CD14-positive monocyte (primary cell): ENCODE measurements around the gene OR2D2. TPM values are rescaled to one million over a fixed set of nuclear protein-coding genes. Genes with fewer than 3 reads are reported as not detected.

Source experiments
- DNase-seq, 3 donors: peaks; one replicate each; pipeline ENCODE4 v3.0.0-alpha.2; 2011 to 2022
- H2AFZ ChIP-seq: 2 replicates; pipeline ENCODE4 v1.6.0; 2012; ENCODE audit warnings: mild to moderate bottlenecking, low read depth, low read length, inconsistent platforms; ENCODE audit not compliant: insufficient read depth, poor library complexity, severe bottlenecking
- H3K27ac ChIP-seq, 2 donors: 1 replicate in 1 of 2; 2 replicates in 1 of 2; pipeline ENCODE4 v1.5.1; 2012 to 2013; ENCODE audit warnings: low read length in 2 of 2, control low read depth in 1 of 2, inconsistent platforms in 1 of 2, low read depth in 1 of 2, mild to moderate bottlenecking in 1 of 2
- H3K27me3 ChIP-seq, 2 donors: one replicate each; pipeline versions ENCODE4 v1.6.0 to v1.6.1; 2011 to 2013; ENCODE audit warnings: low read length in 2 of 2; ENCODE audit not compliant: control insufficient read depth in 2 of 2, insufficient read depth in 2 of 2
- H3K36me3 ChIP-seq, 2 donors: replicated peaks in 1 of 2; 1 replicate in 1 of 2; 2 replicates in 1 of 2; pipeline versions ENCODE4 v1.5.1 to v1.6.1; 2012 to 2013; ENCODE audit warnings: low read length in 2 of 2, control low read depth in 1 of 2, inconsistent platforms in 1 of 2, mild to moderate bottlenecking in 1 of 2; ENCODE audit not compliant: insufficient read depth in 2 of 2, control insufficient read depth in 1 of 2
- H3K4me1 ChIP-seq, 2 donors: 1 replicate in 1 of 2; 2 replicates in 1 of 2; pipeline versions ENCODE4 v1.5.1 to v1.6.1; 2012 to 2013; ENCODE audit warnings: low read length in 2 of 2, control low read depth in 1 of 2, inconsistent platforms in 1 of 2, mild to moderate bottlenecking in 1 of 2, moderate library complexity in 1 of 2; ENCODE audit not compliant: insufficient read depth in 2 of 2, control insufficient read depth in 1 of 2
- H3K4me2 ChIP-seq: replicated peaks from 2 replicates; pipeline ENCODE3; 2012; ENCODE audit warnings: low read length, moderate library complexity, mild to moderate bottlenecking; ENCODE audit not compliant: poor library complexity, severe bottlenecking; ENCODE audit errors: extremely low read depth
- H3K4me3 ChIP-seq, 3 experiments: fragments of 200-600 bp in 1 of 3; sonication (generic) in 1 of 3; replicated peaks in 1 of 3; 1 replicate in 2 of 3; 2 replicates in 1 of 3; pipeline ENCODE4 v1.5.1; 2011 to 2013; ENCODE audit warnings: low read length in 3 of 3, mild to moderate bottlenecking in 3 of 3, control low read depth in 2 of 3, low read depth in 2 of 3, inconsistent platforms in 1 of 3, moderate library complexity in 1 of 3
- H3K79me2 ChIP-seq: 2 replicates; pipeline ENCODE4 v1.6.0; 2012; ENCODE audit warnings: mild to moderate bottlenecking, control low read depth, inconsistent platforms, low read length, moderate library complexity; ENCODE audit not compliant: insufficient read depth
- H3K9ac ChIP-seq: 2 replicates; pipeline ENCODE4 v1.6.0; 2017; ENCODE audit warnings: low read length, mild to moderate bottlenecking; ENCODE audit not compliant: insufficient read depth, poor library complexity, severe bottlenecking
- H3K9me3 ChIP-seq, 2 donors: replicated peaks in 1 of 2; 1 replicate in 1 of 2; 2 replicates in 1 of 2; pipeline versions ENCODE4 v1.5.1 to v1.6.1; 2012 to 2013; ENCODE audit warnings: low read length in 2 of 2, control low read depth in 1 of 2; ENCODE audit not compliant: control insufficient read depth in 1 of 2, insufficient read depth in 1 of 2
- H4K20me1 ChIP-seq: 2 replicates; pipeline ENCODE4 v1.6.0; 2012; ENCODE audit warnings: mild to moderate bottlenecking, low read length, control low read depth, moderate library complexity; ENCODE audit not compliant: insufficient read depth
- H3K27ac Mint-ChIP-seq, 7 donors: one replicate each; pipeline ENCODE4 v1.8.0; 2020; ENCODE audit warnings: mild to moderate bottlenecking in 7 of 7, mixed read lengths in 7 of 7, moderate library complexity in 6 of 7, inconsistent platforms in 2 of 7
- H3K27me3 Mint-ChIP-seq, 3 donors: one replicate each; pipeline ENCODE4 v1.8.0; 2021 to 2022; ENCODE audit warnings: low read depth in 3 of 3, mild to moderate bottlenecking in 3 of 3, mixed read lengths in 3 of 3, moderate library complexity in 3 of 3, inconsistent platforms in 1 of 3
- H3K36me3 Mint-ChIP-seq, 2 donors: one replicate each; pipeline ENCODE4 v1.8.0; 2020; ENCODE audit warnings: mixed read lengths in 2 of 2, inconsistent platforms in 1 of 2, mild to moderate bottlenecking in 1 of 2
- H3K4me1 Mint-ChIP-seq: one replicate; pipeline ENCODE4 v1.8.0; 2020; ENCODE audit warnings: mild to moderate bottlenecking, mixed read lengths
- H3K4me3 Mint-ChIP-seq, 2 donors: one replicate each; pipeline ENCODE4 v1.8.0; 2020; ENCODE audit warnings: mild to moderate bottlenecking in 2 of 2, mixed read lengths in 2 of 2, moderate library complexity in 1 of 2
- H3K9me3 Mint-ChIP-seq, 7 donors: one replicate each; pipeline ENCODE4 v1.8.0; 2020 to 2022; ENCODE audit warnings: mixed read lengths in 7 of 7, mild to moderate bottlenecking in 6 of 7, moderate library complexity in 6 of 7, inconsistent platforms in 2 of 7
- WGBS: methylation state at CpG from one replicate; pipeline ENCODE4 v1.1.5; 2013; ENCODE audit warnings: missing lambda C conversion rate; ENCODE audit not compliant: insufficient coverage; 5-methylcytosine and 5-hydroxymethylcytosine counted together
- intact Hi-C, 2 donors: fragments of 100-400 bp; cut with micrococcal nuclease; formaldehyde crosslinking; loops; one replicate each; pipeline versions ENCODE4 v1.15.0 to v1.15.1; 2023
- polyA plus RNA-seq, 3 donors: library from polyadenylated mRNA; depleted of rRNA in 1 of 3; unstranded in 2 of 3; stranded (reverse) in 1 of 3; fragments of 300-500 nt in 2 of 3; fragments of >200 nt in 1 of 3; fragmentation: Illumina TruSeq in 2 of 3; gene quantifications; 1 replicate in 2 of 3; 2 replicates in 1 of 3; pipeline ENCODE4 v1.2.3, GENCODE V29; 2012 to 2021
- TF ChIP-seq, protein P1 (sequence below): fragments of 200-600 bp; IDR thresholded peaks from one replicate; pipeline ENCODE4 v1.8.0; 2022; ENCODE audit warnings: antibody characterized with exemption, mild to moderate bottlenecking

OR2D2 gene
- polyA plus RNA-seq, 3 donors, result not detected

DNA sequence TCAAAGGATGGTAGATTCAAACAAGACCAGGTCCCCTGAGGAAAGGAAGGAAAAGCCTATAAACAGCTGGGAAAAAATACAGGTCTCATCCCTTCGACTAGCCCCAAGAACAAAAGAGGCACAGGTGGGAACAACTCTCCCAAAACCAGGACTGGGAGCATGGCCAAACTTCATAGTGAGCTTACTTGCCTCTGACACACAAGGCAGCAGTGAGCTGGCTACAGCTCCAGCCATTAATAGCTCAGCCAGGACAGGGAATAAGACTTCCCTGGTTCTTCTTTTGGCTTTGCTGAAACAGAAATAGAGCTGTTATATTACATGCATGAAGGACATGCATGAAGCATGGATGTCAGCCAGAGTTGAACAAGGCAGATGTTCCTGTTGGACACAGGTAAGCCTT lies 29.3 kb downstream of the OR2D2 start, which contains the start of gene OR10A2:
TSS of gene OR10A2 (plus strand) at position 97 of the 400 bp plus-strand sequence. CDS start 6,698 bp downstream, outside the sequence.
- Mint-ChIP-seq H3K4me3 (no peak within 1 kb of the TSS), H3K4me1 (no peaks in the 10 kb centered on the region), H3K27me3 (peaks cover 0 to 2% (median 0%) of the 10 kb centered on the region in 3 donors), H3K36me3 (no peaks in the 10 kb centered on the region), H3K9me3 (peaks cover 0 to 6% (median 0%) of the 10 kb centered on the region in 7 donors), H3K27ac (peak within 1 kb of the TSS in 1 of 7 donors; percentile 19)
- H3K4me1 ChIP-seq, result no peaks in the 10 kb centered on the region
- H3K9me3 ChIP-seq, result no peaks in the 10 kb centered on the region
- TF ChIP-seq, protein P1, sequence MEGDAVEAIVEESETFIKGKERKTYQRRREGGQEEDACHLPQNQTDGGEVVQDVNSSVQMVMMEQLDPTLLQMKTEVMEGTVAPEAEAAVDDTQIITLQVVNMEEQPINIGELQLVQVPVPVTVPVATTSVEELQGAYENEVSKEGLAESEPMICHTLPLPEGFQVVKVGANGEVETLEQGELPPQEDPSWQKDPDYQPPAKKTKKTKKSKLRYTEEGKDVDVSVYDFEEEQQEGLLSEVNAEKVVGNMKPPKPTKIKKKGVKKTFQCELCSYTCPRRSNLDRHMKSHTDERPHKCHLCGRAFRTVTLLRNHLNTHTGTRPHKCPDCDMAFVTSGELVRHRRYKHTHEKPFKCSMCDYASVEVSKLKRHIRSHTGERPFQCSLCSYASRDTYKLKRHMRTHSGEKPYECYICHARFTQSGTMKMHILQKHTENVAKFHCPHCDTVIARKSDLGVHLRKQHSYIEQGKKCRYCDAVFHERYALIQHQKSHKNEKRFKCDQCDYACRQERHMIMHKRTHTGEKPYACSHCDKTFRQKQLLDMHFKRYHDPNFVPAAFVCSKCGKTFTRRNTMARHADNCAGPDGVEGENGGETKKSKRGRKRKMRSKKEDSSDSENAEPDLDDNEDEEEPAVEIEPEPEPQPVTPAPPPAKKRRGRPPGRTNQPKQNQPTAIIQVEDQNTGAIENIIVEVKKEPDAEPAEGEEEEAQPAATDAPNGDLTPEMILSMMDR, result no peak
- H4K20me1 ChIP-seq, result no peaks in the 10 kb centered on the region
- H3K36me3 ChIP-seq, result no peaks in the 10 kb centered on the region
- intact Hi-C loops, result no loop called here
- H3K4me2 ChIP-seq, result no peak within 1 kb of the TSS
- H3K79me2 ChIP-seq, result no peaks in the 10 kb centered on the region
- no peak for DNase-seq
- WGBS, result 100% methylated on average over 1 of the region's 1 CpG
- no peak within 1 kb of the TSS for H3K27ac ChIP-seq
- H2AFZ ChIP-seq, result no peak within 1 kb of the TSS
- no peak within 1 kb of the TSS for H3K9ac ChIP-seq
- no peaks in the 10 kb centered on the region for H3K27me3 ChIP-seq
- H3K4me3 ChIP-seq, result no peak within 1 kb of the TSS

DNA sequence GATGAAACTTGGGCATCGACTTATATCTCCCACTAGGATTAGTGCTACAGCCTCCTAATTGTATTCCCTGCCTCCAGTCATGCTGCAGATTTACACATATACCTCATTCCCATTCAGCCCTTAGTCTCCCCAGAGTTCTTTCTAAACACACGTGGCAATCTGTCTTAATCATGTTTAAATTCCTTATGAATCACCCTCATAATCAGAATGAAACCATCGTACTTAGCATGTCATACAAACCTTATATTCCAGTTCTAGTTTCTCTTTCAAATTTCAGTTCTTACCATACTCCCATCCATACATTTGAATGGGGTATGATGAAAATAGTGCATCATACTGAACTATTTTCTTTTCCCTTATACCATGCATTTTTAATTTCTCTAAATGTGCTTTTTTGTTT lies 35.4 kb downstream of the OR2D2 start:
- H3K4me1 ChIP-seq, result no peaks in the 10 kb centered on the region
- no peak overlapping the region for H3K9ac ChIP-seq
- no peak overlapping the region for H3K27ac ChIP-seq
- Mint-ChIP-seq H3K4me3 (no peak overlapping the region), H3K4me1 (no peaks in the 10 kb centered on the region), H3K36me3 (no peaks in the 10 kb centered on the region), H3K27me3 (peaks cover 0 to 1% (median 0%) of the 10 kb centered on the region in 3 donors), H3K9me3 (peaks cover 2 to 14% (median 9%) of the 10 kb centered on the region in 7 donors), H3K27ac (no peak overlapping the region)
- WGBS, result 93% methylated on average over 2 of the region's 3 CpGs
- DNase-seq, result no peak
- no peaks in the 10 kb centered on the region for H4K20me1 ChIP-seq
- H3K79me2 ChIP-seq, result no peaks in the 10 kb centered on the region
- TF ChIP-seq, protein P1, result no peak
- intact Hi-C loops, result no loop called here
- H3K4me2 ChIP-seq, result no peak overlapping the region
- no peak overlapping the region for H2AFZ ChIP-seq
- H3K9me3 ChIP-seq, result peaks cover 0 to under 1% of the 10 kb centered on the region in 2 donors
- H3K36me3 ChIP-seq, result no peaks in the 10 kb centered on the region
- no peak overlapping the region for H3K4me3 ChIP-seq
- H3K27me3 ChIP-seq, result no peaks in the 10 kb centered on the region
